Left ventricle myocardium superior (tissue), 1 donor: ENCODE measurements around the gene ZNF611. TPM values are rescaled to one million over a fixed set of nuclear protein-coding genes. Genes with fewer than 3 reads are reported as not detected.
"Not testable (repeated sequence)": the region's sequence is repeated elsewhere in the genome, so short reads cannot be mapped to it uniquely, and the experiment has no call there.

Source experiments
- ATAC-seq: fragments of 200-7000 bp; cut with Tn5 transposase; one replicate; pipeline ENCODE4 v1.9.1; 2020; ENCODE audit warnings: mild to moderate bottlenecking, moderate library complexity
- DNase-seq: peaks from one replicate; pipeline ENCODE4 v3.0.0-alpha.2; 2020
- intact Hi-C: fragments of 100-400 bp; cut with micrococcal nuclease; formaldehyde crosslinking; loops from one replicate; pipeline ENCODE4 v1.11.0; 2022
- total RNA-seq: library from RNA; stranded (reverse); fragmentation: NEBNext Ultra II Directional; extraction: Animal tissue kit (Norgen Biotek cat#: 25700); gene quantifications from one replicate; pipeline ENCODE4 v1.2.1, GENCODE V29; 2021
- donor health status: DM: no; HTN: yes; CAD: no; lungs with severe emphysema.

ZNF611 gene
- total RNA-seq, 1 donor from 2014 or later = 6.9 TPM

DNA sequence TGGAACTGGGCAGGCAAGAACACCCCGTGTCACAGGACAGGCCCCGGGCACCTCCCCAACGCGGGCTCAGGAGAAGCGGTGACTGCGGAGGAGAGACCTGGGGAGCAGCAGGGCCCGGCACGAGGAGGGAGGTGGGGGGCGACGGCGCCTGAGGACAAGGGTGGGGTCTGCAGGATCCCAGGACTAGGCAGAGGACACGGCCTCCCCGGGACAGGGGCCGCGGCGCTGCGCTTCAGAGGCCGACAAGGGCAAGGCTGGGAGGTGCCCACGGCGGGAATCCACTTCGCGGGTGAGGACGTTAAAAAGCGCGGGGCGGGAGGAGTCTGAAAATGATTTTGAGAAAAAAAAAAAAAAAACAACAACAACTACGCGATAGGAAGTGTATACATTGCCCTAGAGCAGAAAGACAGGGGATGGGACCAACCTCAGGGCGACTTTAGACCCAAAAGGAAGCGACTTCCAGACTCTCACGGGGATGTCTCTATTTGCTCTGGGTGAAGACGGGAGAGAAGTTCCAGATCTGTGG is 44.9 kb downstream of the ZNF611 start:
- ATAC-seq (peak; percentile 62), DNase-seq (peak; percentile 69)
- intact Hi-C loops = no loop called here

DNA sequence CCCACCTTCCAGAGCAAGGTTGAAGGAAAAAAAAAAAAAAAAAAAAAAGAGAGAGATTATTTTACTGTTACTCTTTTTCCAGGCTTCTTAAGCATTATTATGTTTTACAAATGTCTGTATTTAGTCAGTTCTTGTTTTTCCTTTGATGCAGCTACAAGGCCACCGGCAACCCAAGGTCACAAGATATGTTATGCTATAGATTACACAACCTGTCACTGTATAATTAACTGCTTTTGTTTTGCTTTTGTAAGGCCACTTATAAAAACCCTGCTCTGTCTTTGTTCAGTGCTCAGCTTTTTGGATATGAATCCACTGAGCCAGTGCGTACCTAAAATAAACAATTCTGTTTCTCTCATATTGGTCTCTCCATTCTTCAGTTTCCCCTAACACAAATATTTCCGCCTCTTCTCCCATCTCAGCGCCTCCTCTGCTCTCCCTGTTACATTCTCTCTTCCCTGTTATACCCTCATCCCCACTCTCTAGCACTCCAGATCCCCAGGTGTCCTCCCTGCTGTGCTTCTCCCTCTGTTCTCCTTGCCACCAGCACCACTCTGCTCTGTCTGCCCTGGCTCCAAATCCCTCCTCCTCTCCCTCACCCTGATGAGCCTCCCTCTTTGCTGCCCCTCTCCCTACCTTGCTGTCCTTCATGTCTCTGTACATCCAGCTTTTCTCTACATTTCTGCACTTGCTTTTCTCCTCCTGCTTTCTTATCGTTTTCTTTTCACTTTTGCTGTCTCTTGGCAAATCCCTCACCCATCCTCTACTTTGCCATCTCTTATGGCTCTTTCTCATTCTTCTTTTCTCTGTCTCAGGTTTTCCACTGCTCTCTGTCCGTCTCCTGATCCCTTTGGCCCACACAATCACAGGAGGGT is 45.7 kb downstream of the ZNF611 start:
- intact Hi-C loops, ATAC-seq, DNase-seq: not testable (repeated sequence)

DNA sequence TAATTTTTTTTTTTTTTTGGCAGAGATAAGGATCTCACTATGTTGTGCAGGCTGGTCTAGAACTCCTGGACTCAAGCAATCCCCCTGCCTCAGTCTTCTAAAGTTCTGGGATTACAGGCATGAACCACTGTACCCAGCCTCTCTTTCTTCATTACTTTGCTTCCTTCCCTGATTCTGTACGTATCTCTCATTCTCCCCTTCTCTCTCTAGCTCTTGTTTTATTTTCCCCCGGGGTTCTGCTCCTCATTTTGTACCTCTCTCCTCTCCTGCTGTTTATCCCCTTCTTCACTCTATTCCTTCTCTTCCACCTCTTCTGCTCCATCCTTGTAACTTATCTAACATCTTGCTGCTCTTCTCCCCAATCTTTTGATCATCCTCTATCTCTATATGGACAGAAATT is 46.5 kb downstream of the ZNF611 start:
- intact Hi-C loops = no loop called here
- no peak for DNase-seq
- ATAC-seq = no peak

DNA sequence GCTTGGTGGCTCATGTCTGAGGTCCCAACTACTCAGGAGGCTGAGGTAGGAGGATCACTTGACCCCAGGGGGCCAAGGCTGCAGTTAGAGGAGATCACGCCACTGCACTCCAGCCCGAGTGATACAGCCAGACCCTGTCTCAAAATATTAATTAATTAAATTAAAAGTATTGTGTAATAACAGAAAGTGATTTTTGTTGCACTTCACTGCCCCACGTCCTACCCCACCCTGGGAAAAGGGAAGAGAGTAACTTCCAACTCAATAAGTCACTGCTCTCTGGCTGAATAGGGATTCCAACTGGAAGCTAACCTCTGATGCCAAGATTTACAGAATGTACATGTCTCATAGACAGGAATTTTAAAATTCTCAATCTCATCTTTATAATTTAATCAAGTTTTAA is 47.2 kb downstream of the ZNF611 start:
- DNase-seq = no peak
- intact Hi-C loops = no loop called here
- no peak for ATAC-seq

DNA sequence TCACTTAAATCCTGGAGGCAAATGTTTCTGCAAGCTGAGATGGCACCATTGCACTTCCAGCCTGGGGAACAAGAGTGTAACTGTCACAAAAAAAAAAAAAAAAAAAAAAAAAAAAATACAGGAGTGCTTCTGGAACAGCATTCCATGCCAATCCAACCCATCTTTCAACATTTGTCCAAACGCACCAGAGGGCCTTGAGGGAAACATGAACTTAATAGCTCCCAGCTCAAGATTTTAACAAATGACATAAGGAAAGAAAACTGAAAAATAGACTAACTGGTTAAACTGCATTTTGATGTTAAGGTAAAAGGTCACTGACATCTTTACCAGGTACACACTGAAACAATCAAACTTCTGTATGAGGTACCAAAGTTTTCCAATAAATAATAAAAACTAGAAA is 49.0 kb downstream of the ZNF611 start:
- intact Hi-C loops = no loop called here
- DNase-seq = no peak
- no peak for ATAC-seq

DNA sequence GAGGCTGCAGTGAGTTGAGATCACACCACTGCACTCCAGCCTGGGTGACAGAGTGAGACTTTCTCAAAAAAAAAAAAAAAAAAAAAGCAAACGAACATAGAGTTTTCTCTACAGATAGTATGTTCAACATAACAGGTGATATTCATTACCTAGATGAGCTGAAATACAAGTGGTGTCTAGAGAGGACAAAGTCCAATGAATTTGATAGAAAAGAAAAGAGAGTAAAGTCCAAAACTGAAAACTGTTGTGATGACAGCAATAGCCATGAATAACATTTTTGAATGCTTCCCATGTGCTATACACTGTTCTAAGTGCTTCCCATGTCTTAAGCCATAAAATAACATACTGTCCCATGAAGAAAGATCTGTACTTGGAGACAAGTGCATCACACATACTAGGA is 53.6 kb downstream of the ZNF611 start:
- intact Hi-C loops, ATAC-seq, DNase-seq: not testable (repeated sequence)

DNA sequence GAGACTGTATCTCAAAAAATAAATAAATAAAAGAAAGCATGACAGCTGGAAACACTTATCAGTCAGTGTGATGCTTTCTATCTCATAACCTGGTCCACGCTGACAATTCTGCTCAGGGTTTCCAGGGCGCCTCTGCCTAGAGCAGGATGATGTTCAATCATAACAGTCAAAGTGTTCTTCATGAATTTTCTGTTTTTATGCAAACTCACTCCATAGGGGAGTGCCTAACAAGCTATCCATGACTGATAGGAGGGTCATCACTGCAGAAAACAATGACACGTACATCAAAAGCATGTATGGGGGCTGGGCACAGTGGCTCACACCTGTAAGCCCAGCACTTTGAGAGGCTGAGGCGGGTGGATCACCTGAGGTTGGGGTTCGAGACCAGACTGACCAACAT is 55.2 kb downstream of the ZNF611 start:
- ATAC-seq (no peak), DNase-seq (no peak)
- intact Hi-C loops = no loop called here

DNA sequence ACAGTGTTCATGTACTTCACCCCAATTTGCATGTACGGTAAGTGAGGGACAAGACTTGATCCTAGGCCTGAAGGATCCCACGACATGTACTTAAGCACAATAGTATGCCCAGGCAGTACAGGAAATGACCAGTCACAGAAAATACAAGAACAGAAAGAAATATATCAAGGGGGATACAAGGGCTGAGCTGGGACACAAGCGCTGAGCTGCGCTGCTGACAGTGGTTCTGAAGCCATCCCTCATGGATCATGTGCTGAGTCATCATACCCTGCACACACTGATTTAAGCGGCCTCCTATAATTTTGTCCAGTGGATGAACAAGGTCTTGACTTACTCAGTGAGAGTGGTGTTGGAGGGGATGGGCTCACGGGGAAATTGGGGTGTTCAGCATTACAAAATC is 59.6 kb downstream of the ZNF611 start:
- ATAC-seq, DNase-seq, intact Hi-C loops: not testable (repeated sequence)

DNA sequence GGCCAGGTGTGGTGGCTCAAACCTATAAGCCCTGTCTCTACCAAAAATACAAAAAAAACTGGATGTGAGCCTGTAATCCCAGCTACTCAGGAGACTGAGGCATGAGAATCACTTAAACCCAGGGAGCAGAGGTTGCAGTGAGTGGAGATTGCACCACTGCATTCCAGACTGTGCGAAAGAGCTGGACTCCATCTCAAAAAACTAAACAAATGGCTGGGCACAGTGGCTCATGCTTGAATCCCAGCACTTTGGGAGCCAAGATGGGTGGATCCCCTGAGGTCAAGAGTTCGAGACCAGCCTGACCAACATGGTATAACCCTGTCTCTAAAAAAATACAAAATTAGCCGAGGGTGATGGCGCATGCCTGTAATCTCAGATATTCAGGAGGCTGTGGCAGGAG is 61.8 kb downstream of the ZNF611 start:
- DNase-seq (no peak), ATAC-seq (no peak)
- intact Hi-C loops = no loop called here

DNA sequence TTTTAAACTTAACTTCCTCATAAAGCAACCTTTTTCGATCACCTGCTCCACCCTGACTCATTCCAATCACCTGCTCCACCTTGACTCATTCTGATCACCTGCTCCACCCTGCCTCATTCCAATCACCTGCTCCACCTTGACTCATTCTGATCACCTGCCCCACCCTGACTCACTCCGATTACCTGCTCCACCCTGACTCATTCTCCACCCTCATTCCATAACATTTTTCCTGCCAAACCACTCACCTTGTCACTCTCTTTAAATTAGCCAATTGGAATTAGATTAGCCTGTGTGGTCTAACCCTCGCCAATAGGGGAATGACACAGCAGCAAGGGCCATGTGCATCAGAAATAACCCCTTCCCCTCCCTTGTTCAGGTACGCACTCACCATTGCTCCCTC is 64.8 kb downstream of the ZNF611 start:
- DNase-seq (no peak), ATAC-seq (no peak)
- intact Hi-C loops = no loop called here

DNA sequence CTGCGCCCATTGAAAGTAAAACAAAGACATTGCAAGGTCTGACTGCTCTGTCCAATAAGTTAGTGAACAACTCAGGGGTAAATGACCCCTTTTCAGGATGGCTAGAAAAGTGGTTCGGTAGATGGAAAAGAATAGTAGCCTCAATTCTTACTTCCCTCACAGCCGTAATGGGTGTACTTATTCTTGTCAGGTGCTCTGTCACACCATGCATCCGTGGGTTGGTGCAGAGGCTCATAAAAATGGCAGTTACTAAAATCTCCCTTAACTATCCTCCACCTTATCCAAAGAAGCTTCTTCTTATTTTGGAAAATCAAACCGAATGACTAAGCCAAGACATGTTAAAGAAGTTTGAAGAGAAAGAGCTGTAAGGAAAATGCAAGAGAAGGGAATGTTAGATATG is 65.3 kb downstream of the ZNF611 start:
- no peak for ATAC-seq
- intact Hi-C loops = no loop called here
- DNase-seq = no peak

DNA sequence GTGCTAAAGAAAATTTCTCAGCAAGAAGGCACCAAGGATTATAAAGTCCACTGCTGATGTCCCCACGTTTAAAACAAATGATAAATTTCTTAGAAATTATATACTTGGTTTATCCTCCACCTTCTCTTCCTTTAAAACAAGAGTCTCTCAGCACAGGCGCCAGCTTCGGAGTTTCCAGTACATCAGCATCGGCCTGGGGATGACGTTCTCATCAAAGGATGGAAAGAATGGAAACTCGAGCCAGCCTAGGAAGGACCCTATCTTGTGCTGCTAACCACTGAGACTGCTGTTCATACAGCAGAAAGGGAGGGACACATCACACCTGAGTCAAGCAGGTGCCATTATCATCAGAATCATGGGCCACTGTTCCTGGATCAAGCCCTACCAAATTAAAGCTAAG is 66.9 kb downstream of the ZNF611 start:
- DNase-seq (no peak), ATAC-seq (no peak)
- intact Hi-C loops = no loop called here

DNA sequence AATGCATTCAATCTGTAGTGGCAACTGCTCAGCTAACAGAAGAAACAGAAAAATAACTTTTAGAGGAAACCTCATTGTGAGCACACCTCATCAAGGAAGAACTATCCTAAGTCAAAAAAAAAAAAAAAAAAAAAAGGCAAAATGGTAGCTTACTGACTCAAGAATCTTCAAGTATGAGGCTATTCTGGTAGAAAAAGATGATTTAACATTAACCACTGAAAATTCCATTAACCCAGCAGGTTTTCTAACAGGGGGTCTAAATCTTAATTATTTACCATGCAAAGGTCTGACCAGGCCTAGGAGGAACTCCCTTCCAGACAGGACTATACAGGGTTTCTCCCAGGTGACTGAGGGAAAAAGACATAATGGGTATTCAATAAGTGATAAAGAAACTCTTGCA is 68.3 kb downstream of the ZNF611 start:
- no peak for ATAC-seq
- intact Hi-C loops = no loop called here
- DNase-seq = no peak

DNA sequence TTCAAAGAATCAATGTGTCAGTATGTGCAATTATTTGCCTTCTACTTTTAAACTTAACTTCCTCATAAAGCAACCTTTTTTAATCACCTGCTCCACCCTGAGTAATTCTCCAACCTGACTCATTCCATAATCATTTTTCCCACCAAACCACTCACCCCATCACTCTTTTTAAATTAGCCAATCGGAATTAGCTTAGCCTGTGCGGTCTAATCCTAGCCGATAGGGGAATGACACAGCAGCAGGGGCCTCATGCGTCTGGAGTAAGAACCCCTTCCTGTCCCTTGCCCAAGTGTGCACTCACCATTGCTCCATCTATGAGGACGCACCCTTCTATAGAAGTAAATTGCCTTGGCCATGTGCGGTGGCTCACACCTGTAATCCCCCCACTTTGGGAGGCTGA is 69.3 kb downstream of the ZNF611 start:
- no peak for DNase-seq
- intact Hi-C loops = no loop called here
- no peak for ATAC-seq

DNA sequence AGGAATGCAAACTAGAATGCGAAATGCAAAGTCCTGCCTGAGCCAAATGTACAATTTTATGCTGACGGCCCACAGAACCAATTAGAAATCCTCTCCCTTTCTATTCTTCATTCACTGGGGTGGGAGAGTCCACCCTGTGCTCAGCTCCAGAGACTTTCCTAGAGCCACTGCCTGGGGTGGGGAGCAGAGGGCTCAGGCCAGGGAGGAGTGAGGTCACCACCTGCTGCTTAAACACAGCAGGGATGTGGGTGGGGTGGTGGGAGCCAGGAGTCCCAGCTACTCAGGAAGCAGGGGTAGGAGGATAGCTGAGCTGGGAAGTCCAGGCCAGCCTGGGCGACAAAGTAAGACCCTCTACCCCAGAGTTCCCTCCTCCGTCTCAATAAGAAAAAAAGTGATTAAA is 69.8 kb downstream of the ZNF611 start:
- intact Hi-C loops = no loop called here
- ATAC-seq (no peak), DNase-seq (no peak)

DNA sequence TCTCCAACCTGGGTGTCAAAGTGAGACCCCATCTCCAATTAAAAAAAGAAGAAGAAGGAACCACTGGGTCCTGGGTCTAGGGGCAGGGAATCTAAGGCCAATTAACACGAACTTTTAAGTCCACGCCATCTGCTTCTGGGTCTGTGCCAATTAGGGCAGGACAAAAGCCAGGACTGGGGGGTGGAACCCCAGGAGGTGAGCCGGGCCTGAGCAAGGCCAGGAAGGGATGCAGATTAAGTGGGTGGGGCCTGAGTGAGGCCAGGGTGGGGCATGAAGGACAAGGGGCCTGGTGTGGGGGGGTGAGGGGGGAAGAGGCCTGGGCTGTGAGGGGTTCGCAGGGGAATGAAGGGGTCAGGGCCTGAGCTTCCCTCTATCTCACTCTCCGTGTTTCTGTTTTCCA is 70.4 kb downstream of the ZNF611 start:
- DNase-seq = no peak
- intact Hi-C loops = no loop called here
- ATAC-seq = no peak

DNA sequence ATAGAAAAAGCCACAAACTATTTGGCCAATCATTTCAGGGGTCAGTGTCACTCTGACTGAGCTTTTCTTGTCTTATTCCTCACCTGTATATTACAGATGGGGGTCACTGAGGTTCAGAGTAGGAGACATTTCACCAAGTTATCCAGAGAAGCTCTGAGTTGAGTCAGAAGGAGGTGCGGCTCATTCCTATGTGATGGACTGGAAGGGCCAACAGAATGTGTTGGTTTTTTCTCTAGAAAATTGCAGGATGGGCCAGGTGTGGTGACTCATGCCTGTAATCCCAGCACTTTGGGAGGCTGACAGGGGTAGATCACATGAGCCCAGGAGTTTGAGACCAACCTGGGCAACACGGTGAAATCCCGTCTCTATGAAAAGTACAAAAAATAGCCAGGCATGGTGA is 72.2 kb downstream of the ZNF611 start:
- no peak for ATAC-seq

DNA sequence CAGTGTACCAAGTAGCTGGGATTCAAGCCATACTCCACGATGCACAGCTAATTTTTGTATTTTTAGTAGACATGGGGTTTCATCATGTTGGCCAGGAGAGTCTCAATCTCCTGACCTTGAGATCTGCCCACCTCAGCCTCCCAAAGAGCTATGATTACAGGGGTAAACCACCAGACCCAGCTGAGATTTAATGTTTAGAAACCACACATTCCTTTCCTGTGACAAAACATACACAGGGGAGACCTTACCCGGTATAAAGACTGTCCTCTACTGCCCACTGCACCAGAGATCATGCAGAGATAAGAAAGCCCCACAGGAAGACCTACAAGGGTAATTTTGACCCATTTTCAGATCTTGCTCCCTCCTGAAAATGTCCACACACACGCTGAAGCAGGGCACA is 73.9 kb downstream of the ZNF611 start:
- DNase-seq (no peak), ATAC-seq (no peak)
- intact Hi-C loops = no loop called here

More for the DNA sequence above, 72.2 kb downstream of the ZNF611 start:
- DNase-seq = no peak
- intact Hi-C loops = no loop called here

DNA sequence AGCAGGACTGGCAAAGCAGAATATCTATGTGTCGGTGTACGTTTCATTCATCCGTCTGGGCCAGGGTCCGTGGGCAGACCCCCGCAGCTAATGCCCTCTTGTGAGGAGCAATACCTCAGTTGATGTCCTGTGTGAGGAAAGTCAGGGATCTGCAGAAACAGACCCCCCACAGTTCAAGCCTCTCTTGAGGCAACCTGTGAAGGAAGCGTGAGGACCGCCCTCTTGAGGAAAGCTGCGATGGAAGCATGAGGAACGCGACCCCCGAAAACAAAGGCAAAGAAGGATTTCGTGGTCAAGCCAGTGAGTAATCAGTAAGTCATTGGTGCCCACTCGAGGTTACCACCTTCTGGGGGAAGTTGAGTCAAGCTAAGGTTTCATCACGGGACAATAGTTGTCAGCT is 75.8 kb downstream of the ZNF611 start:
- DNase-seq = no peak
- ATAC-seq = no peak
- intact Hi-C loops = no loop called here

DNA sequence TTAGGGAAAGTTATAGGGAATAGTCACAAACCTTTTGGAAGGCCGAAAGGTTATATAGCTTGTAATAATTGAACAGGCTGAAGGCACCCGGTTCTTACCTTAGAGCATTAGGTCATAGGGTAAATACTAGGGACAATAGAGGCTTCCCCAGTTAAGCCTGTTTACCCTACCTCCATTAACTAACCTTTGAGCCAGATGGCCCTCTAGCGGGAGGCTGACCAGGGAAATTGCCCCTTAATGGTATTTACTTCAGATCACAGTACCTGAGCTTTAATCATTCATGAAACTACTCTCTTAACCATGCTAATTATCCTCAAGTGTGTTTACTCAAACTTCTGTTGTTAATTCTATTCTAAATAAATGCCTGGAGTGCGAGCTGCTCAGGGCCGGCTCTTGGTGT is 76.2 kb downstream of the ZNF611 start:
- ATAC-seq (no peak), DNase-seq (no peak)
- intact Hi-C loops = no loop called here

DNA sequence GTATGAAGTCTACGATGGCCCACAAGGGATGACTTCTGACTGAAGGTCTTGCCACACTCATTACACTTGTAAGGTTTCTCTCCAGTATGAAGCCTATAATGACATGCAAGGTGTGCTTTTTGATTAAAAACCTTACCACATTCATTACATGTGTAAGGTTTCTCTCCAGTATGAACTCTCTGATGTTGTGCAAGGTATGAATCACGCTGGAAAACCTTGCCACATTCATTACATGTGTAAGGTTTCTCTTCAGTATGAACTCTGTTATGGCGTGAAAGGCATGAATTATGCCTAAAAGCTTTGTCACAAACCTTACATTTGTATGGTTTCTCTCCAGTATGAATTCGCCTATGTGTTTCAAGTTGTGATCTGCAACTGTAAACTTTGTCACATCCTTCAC is 81.7 kb downstream of the ZNF611 start:
- no peak for DNase-seq
- no peak for ATAC-seq
- intact Hi-C loops = no loop called here
